ENCODE results near the gene TSLP. TPM values are rescaled to one million over a fixed set of nuclear protein-coding genes. Genes with fewer than 3 reads are reported as not detected.

Gene TSLP
- total and polyA plus RNA-seq, 4 donors = 0.60 to 2.0 (median 1.1) TPM

GRCh38 chr5:111092062-111092853 lies 20.7 kb downstream of the TSLP start, which contains the start of gene WDR36:
TSS of gene WDR36 (plus strand) at chr5:111092348. CDS start at chr5:111092457, 109 bp downstream.
- peak within 1 kb of the TSS; percentile 59 to 80 for H3K9ac ChIP-seq (ENCODE audit: insufficient read depth in 1 of 2, low read length in 2 of 2)
- peak; percentile 92 to 95 (median 94) for DNase-seq
- H3K4me3 ChIP-seq = peak within 1 kb of the TSS; percentile 93
- no peaks in the 10 kb centered on the region for H3K27me3 ChIP-seq (ENCODE audit: control insufficient read depth in 3 of 3, insufficient read depth in 3 of 3, low read length in 2 of 3)
- 1% methylated on average over 50 of the region's 50 CpGs for WGBS, 2 donors
- H3K4me1 ChIP-seq (ENCODE audit: control insufficient read depth in 5 of 5, insufficient read depth in 5 of 5, low read length in 5 of 5) = peaks cover 0 to 12% (median 7%) of the 10 kb centered on the region in 5 donors
- peaks cover 0 to 7% (median 1%) of the 10 kb centered on the region in 4 donors for H3K36me3 ChIP-seq (ENCODE audit: control insufficient read depth in 4 of 4, insufficient read depth in 4 of 4, low read length in 4 of 4)
- peak within 1 kb of the TSS; percentile 87 to 89 for H3K27ac ChIP-seq (ENCODE audit: low read depth in 1 of 2, low read length in 1 of 2)
- TF ChIP-seq CTCF (IDR thresholded peaks at IDR 0.05; ENCODE audit: control extremely low read depth, extremely low read depth) = no peak
- H3K9me3 ChIP-seq (ENCODE audit: control insufficient read depth in 4 of 4, insufficient read depth in 3 of 4, low read length in 3 of 4) = no peaks in the 10 kb centered on the region
- peak; percentile 99 for ATAC-seq (ENCODE audit: insufficient read depth, low FRiP score)

- no peak overlapping the region for H3K4me3 ChIP-seq
- peaks cover 4 to 22% (median 14%) of the 10 kb centered on the region in 4 donors for H3K36me3 ChIP-seq (ENCODE audit: control insufficient read depth in 4 of 4, insufficient read depth in 4 of 4, low read length in 4 of 4)
- DNase-seq (no peak), ATAC-seq (ENCODE audit: insufficient read depth, low FRiP score) (no peak)
- no peak overlapping the region for H3K27ac ChIP-seq (ENCODE audit: low read depth in 1 of 2, low read length in 1 of 2)
- 67 to 73% methylated on average over 1 of the region's 1 CpG for WGBS, 2 donors
- H3K9ac ChIP-seq (ENCODE audit: insufficient read depth in 1 of 2, low read length in 2 of 2) = no peak overlapping the region
- peaks cover 0 to 12% (median 7%) of the 10 kb centered on the region in 5 donors for H3K4me1 ChIP-seq (ENCODE audit: control insufficient read depth in 5 of 5, insufficient read depth in 5 of 5, low read length in 5 of 5)
- no peaks in the 10 kb centered on the region for H3K9me3 ChIP-seq (ENCODE audit: control insufficient read depth in 4 of 4, insufficient read depth in 3 of 4, low read length in 3 of 4)
- no peaks in the 10 kb centered on the region for H3K27me3 ChIP-seq (ENCODE audit: control insufficient read depth in 3 of 3, insufficient read depth in 3 of 3, low read length in 2 of 3)
- TF ChIP-seq CTCF (IDR thresholded peaks at IDR 0.05; ENCODE audit: control extremely low read depth, extremely low read depth) = no peak
These were observed 24.5 kb downstream of the TSLP start for GRCh38 chr5:111095982-111096381.

GRCh38 chr5:111099058-111099778 lies 27.7 kb downstream of the TSLP start:
- H3K9me3 ChIP-seq (ENCODE audit: control insufficient read depth in 4 of 4, insufficient read depth in 3 of 4, low read length in 3 of 4) = no peaks in the 10 kb centered on the region
- peaks cover 0 to 3% (median 0%) of the 10 kb centered on the region in 5 donors for H3K4me1 ChIP-seq (ENCODE audit: control insufficient read depth in 5 of 5, insufficient read depth in 5 of 5, low read length in 5 of 5)
- H3K9ac ChIP-seq (ENCODE audit: insufficient read depth in 1 of 2, low read length in 2 of 2) = no peak overlapping the region
- no peak for DNase-seq
- H3K27me3 ChIP-seq (ENCODE audit: control insufficient read depth in 3 of 3, insufficient read depth in 3 of 3, low read length in 2 of 3) = no peaks in the 10 kb centered on the region
- ATAC-seq (ENCODE audit: insufficient read depth, low FRiP score) = no peak
- no peak for TF ChIP-seq CTCF (IDR thresholded peaks at IDR 0.05; ENCODE audit: control extremely low read depth, extremely low read depth)
- H3K27ac ChIP-seq (ENCODE audit: low read depth in 1 of 2, low read length in 1 of 2) = no peak overlapping the region
- 44 to 78% methylated on average over 1 of the region's 1 CpG for WGBS, 2 donors
- no peak overlapping the region for H3K4me3 ChIP-seq
- peaks cover 6 to 29% (median 25%) of the 10 kb centered on the region in 4 donors for H3K36me3 ChIP-seq (ENCODE audit: control insufficient read depth in 4 of 4, insufficient read depth in 4 of 4, low read length in 4 of 4)
